CD4-positive, alpha-beta T cell treated with Interleukin-4 for 4 hours (primary cell): ENCODE results near the gene TUBGCP2.

Source experiments
- DNase-seq: peaks from one replicate; pipeline ENCODE4 v3.0.0-alpha.2; 2020

The TUBGCP2 gene

DNA sequence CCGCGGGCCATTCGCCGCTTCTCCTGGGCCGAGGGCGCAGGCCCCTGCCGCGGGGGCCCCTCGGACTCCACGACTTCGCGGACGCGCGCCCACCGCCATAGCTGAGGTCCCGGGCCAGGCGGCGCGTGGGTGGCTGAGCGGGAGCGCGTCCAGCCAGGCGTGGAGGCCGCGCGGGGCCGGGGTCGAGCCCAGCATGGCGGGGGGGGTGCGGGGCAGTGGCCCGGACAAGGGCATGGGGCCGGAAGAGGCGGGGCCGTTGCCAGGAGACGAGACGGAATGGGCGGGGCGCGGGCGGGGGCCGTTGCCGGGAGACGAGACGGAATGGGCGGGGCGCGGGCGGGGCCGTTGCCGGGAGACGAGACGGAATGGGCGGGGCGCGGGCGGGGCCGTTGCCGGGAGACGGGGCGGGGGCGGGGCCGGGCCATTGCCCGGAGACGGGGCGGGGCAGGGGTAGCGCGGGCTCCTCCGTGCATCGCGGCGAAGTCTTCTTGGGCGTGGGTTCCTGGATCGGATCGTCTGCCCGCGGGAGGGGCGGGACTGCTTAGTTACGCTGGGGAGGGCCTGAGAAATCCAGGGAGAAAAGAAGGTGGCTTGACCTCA lies 46.8 kb downstream of the TUBGCP2 start:
- peak; percentile 85 for DNase-seq

DNA sequence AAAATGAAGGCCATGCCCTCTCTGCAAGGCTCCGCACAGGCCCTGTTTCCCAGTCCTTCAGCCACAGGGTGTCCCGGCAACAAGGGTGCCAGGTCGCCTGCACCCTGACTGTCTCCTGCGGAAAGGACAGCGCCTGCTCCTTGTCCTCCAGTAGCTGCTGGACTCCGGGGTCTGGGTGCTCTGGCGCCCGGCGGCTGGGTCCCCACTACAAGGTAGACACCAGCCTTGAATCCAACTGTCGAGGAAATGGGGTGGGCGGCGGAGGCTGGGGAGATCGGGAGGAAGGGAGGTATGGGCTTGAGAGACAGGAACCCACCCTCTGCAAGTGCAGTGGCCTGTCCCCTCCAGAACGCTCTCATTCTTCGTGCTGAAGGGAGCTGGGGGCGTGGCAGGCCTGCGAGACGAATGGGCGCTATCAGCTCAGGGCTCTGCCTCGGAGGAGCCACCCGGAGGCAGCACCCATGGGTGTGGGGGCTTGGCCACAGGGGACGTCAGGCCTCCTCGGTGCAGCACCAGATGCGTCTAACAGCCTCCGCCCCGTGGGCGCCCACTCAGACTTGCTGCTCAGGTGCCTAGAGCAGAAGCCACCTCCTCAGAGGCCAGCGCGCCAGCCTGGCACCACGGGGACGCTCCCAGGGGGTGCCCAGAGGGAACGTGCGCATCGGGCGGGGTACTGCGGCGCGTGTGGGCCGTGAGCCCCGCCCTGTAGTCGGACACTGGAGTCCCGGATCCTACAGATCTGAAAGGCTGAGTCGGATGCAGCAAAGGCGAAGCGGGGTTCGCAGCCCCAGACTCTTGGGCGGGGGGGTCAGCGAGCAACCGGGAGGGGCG lies 47.6 kb downstream of the TUBGCP2 start:
- DNase-seq, result peak; percentile 75

DNA sequence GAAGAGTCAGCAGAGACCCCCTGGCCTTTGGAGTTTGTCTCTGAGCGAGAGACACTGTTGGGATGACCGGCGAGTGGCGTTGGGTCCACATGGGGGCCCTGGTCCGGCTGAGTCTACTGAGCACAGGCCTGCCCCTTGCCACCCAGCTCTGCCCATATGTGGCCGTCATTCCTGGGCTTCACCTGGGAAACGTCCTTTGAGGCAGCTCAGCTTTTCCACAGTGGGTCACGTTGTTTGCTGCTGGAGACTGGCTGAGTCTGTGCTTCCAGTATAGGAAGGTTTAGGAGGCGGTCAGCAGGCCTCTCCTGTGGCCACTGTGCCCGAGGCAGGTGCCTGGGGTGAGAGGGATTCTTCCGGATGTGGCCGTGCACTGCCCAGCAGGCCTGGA lies 49.1 kb downstream of the TUBGCP2 start:
- no peak for DNase-seq

DNA sequence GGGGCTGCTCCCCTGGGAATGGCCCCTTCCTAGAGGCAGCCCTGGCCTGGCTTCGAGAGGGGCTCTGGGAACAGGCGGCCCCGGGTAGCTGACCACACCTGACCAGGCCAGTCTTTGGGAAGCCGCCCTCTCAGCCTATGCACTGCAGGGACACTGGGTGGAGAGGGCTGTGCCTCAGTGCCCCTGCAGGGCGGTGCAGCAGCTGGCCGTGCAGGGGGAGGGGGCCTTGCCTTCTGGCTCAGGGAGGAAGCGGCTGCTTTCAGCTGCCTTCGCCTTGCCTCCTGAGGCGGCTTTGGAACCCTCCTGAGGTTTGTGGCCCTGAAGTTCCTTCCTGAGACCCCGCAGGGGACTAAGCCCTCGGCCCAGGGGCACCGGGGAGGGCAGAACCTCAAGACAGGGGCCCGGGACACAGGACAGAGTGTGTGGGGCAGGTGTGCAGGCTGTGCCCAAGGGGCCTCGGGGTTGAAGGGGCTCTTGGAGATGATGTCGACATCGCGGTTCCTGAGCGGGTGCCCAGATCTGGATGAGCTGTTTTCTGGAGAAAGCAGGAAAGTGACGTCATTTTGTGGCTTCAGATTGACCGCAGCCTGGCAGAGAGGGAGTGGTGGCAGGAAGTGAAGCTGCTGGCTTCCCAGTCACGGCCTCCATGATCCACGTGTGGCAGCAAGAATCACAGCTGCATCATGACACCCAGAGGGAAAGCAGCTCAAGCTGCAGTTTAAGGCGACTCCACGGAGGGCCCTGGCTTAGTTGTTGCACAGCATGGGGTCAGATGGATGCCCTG lies 49.7 kb downstream of the TUBGCP2 start:
- DNase-seq, result peak; percentile 98

DNA sequence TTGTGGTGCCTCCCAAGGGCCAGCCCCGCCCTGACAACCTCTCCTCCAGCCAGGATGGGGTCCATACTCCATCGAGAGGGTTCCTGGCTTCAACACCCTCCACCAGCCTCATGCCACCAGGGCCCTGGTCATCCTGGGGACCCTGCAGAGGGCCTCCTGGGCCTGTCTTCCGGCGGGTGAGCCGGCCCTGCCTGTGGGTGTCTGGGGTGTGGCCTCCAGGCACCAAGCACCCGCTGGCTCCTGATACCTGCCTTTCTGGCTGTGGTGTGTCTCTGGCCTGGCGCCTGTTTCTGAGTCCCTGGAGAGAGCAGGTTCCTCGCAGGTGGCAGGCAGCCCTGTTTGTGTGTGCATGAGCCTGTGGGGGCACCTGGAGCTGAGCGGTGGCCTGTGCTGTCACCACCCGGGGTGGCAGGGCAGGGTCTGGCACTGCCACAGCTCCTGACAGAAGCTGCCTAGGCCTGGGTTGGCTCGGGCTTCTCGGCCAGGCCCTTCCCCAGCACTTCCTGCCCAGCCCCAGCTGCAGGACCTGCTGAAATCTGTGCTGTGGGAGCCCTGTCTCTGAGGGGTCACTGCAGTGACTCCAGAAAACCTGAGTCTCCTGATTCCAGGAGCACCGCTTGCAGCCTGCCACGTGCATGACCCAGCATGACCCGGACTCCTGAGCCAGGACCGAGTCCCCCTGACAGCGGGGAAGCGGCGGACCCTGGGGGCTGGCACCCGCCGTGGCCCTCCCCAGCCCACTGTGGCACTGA lies 50.4 kb downstream of the TUBGCP2 start:
- DNase-seq, result peak; percentile 48

DNA sequence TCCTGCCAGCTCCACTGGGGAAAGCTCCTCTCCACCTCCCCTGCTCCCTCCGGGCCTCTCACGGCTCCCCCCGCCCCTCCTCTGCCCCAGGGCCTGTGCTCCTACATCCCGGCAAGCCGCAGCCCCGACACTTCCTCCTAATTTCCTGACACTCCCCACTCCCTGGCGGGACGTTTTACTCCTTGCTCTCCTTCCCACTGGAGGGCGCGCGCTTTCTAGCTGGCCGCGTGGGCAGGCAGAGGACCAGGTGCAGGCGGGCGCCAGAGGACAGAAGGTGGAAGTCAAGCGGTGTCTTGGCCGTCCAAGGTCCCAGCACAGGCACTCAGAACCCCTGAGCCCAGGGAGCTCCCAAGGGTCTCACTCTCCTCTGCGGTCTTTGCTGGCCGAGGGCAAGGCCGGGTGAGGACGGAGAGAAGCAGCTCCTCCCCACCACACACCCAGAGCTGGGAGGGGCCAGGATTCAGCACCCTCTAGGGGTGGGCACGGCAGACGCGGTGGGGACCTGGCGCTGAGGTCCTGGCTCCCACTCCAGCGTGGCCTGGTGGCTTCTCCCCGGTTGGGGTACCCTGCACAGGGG lies 51.1 kb downstream of the TUBGCP2 start:
- DNase-seq, result no peak

DNA sequence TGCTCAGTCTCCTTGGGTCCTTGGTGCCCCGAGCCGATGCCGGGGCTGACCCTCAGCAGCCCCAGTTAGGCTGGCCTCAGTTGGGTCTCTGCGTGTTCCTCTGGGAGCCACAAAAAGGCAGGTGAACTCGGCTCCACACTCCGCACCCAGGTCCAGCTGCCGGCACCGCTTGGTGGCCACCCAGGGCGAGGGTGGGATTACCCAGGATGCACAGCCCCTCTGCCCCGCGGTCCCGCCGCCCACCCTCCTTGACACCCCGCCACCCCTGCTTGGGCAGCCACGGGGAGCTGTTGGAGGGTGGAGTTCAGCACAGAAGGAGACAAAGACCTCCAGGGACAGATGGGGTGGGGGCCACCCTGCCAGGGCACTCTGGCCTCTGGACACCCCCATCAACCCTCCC lies 53.3 kb downstream of the TUBGCP2 start:
- DNase-seq, result no peak

DNA sequence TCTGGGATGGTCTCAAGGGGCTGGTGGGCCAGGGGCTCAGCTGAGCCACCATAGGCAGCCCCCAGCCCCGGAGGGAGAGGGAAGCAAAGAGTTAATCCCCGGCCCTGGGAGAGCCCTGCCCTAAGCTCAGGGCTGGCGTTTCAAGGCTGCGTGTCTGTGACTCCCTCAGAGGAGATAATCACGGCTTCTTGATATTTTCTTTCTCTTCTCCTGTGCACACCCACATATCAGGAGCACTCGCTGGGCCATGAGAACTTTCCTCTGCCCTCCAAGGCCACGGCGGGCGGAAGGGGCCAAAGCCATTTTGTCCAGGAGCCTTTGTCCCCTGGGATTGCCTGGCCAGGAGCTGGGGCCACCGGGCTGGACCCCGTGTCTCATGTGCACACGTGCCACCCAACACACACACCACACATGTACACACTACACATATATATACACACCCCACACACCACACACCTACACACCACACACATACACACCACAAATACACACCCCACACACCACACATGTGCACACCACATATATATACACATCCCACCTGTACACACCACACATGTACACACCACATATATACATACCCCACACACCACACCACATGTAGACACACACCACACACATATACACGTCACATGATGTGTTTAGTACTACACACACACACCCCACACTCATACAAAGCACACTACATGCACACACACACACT lies 54.1 kb downstream of the TUBGCP2 start:
- DNase-seq, result no peak

DNA sequence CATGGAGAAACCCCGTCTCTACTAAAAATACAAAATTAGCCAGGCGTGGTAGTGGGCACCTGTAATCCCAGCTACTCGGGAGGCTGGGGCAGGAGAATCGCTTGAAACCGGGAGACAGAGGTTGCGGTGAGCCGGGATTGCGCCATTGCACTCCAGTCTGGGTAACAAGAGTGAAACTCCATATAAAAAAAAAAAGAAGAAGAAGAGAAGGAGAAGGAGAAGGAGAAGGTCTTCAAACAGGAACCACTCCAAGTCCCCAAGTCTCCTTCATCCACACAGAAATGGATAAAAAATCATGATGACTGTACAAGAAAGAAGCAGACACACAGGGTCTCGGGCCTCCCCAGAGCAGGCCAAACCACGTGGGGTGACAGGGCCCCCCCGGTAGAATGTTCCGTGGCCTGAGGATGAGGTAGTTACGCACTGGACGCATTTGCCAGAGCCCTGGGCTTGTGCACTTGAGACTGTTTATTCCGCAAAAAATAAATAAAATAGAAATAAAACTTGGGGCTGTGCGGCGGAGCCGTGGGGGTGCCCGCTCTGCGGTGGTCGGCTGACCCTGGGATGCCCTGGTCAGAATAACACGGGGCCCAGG lies 55.2 kb downstream of the TUBGCP2 start:
- DNase-seq, result no peak

DNA sequence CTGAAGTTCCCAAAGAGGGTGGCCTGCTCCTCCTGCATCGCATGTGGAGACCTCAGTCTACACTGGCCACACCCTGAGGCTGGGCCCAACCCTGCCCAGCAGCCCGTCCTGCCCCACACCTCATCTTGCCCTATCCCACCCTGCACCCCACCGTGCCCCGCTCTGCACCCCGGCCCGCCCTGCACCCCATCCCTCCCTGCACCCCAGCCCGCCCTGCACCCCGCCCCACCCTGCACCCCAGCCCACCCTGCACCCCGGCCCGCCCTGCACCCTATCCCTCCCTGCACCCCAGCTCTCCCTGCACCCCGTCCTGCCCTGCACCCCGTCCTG lies 56.5 kb downstream of the TUBGCP2 start:
- DNase-seq, result no peak

DNA sequence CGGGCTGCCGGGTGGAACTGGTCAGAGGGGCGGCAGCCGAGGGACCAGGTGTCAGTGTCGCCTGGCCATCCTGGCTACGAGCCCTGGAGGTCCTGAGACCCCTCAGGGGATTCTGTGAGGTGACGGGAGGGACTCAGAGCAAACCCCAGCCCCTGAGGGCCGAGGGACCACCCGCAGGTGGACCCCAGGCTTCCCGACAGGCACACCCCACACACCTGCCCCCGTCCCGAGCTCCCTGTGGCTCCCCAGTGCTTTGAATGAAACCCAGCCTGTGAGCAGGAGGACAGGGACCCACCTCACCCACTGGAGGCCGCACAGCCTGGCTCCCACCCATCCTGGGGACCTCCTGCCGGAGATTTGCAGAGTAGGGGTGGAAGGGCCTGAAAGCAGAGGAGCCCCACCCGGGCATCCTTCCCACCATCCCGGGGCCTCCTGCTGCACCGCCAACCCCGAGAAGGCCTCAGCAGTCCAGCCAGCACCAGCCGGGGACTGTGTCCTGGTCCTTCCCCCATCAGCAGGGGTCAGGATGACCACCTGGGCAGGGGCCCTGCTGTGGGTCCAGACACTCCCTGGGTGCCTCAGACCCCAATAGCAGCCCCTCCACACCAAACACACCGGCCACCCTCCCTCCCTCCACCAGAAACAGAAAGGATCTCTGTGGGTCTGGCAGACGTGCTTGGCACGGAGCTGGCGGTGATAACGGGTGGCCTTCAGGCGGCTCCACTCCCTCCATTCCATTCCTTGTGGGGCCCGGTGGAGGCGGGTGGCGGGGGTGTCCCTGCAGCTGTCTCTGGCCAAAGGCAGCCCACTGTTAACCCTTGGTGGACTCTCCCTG lies 57.1 kb downstream of the TUBGCP2 start:
- DNase-seq, result no peak

DNA sequence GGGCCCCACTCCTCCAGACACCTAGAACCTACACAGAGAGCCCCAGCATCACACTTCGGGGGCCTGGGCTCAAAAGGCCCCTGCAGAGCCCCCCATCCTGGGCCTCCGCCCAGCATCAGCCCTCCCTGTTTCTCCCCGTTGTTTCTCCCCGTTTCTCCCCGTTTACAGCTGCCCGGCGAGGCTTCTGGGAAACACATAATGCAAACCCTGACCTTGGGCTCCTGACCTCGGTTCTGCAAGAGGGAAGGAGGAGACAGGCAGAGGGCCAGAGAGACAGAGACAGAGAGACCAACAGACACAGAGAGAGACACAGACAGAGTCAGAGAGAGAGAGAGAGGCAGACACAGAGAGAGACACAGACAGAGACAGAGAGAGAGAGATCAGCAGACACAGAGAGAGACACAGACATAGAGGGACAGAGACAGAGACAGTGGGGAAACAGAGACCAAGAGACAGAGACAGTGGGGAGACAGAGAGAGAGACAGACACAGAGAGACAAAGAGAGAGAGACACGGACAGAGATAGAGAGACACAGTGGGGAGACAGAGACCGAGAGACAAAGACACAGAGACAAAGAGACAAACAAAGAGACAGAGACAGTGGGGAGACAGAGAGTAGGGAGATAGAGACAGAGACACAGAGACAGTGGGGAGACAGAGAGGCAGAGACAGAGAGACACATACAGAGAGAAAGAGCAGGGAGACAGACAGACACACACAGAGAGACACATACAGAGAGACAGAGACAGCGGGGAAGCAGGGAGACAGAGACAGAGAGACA lies 58.5 kb downstream of the TUBGCP2 start:
- no peak for DNase-seq

DNA sequence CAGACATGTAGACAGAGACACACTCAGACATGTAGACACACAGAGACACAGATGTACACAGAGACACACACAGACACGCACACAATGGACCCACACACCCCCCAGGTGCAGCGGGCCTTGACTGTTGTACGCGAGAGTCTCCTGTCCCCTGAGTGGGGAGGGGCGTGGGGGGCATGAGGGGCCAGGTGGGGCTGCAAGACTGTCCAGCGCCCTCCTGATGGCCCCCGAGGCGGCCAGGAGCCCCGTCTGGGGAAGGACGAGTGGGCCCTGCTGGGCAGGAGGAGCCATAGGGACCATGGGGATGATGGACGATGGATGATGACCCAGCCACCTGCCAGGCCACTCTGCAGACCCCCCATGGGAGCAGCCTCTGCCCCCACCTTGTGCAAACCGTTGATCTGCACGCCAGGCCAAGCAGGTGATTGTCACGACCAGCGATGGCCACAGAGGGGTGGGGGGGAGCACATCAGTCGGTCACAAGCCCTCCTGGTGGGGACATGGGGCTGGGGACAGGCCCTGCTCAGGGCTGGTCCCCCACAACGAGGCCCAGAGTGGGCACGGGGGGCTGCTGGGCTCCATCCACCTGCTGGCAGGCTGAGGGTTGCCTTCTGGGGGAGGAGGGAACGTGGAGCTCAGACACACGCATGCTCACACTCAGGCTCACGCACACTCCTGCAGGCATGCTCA lies 59.4 kb downstream of the TUBGCP2 start:
- DNase-seq, result no peak

DNA sequence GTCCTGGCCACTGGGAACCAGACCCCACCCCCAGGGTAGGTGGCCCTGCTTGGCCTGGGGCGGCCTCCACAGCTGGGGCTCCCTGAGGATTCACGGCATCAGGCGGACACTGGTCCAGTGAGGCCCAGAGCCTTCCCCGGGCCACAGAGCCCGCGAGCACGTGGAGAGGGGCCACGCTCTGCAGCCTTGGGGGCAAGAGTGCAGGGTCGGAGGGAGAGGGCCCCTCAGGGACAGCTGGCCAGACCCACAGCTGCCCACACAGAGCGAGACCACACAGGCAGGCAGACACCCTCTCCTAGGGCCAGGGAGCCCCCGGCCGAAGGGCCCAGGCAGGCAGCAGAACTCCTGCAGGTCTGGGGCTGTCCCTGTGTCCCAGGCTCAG lies 60.3 kb downstream of the TUBGCP2 start:
- DNase-seq, result no peak

DNA sequence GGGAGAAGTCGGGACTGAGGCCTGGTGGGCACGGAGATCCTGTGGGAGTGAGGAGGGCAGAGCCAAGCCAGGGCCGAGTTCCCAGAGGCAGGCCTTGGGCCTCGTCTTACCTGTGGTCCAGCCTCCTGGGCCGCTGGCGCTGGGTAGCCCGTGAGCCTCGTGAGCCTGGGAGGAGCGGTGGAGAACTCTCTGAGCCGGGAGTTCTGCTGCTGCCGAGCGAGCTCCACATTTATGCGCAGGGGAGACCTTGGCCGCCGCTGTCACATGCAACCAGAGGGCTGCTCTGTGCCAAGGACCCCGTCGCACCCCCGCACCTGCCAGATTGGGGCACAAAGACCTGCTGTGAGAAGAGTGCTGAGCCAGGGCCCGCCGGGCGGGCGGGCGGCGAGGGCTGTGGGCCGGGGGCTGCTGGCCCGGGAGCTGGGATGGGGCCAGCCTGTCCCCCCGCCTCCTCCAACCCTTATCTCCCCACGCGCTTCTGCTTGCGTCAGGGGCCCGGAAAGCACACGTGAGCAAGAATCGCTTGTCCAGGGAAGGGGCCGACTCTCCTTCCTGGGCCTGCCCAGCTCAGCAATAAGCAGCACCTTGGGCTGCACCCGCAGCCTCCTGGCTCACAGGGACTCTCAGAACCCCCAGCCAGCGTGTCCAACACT lies 60.9 kb downstream of the TUBGCP2 start:
- DNase-seq, result no peak

DNA sequence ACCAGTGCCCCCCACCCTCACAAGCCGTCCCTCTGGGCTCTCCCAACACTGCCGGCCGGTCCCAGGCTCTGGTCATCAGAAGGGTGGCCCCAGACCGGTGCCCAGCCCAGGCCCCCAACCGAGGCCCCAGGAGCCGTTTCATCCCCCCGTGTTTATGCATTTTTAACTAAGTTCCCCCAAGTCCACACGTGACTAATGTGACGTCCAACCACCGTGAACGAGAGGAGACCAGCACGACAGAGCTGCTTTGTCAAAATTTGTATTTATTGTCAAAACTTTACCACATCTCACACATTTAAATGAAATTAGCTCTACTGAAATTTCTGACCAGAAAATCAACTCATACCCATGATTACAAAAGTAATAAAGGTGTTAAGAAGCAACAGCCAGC lies 62.4 kb downstream of the TUBGCP2 start:
- no peak for DNase-seq

DNA sequence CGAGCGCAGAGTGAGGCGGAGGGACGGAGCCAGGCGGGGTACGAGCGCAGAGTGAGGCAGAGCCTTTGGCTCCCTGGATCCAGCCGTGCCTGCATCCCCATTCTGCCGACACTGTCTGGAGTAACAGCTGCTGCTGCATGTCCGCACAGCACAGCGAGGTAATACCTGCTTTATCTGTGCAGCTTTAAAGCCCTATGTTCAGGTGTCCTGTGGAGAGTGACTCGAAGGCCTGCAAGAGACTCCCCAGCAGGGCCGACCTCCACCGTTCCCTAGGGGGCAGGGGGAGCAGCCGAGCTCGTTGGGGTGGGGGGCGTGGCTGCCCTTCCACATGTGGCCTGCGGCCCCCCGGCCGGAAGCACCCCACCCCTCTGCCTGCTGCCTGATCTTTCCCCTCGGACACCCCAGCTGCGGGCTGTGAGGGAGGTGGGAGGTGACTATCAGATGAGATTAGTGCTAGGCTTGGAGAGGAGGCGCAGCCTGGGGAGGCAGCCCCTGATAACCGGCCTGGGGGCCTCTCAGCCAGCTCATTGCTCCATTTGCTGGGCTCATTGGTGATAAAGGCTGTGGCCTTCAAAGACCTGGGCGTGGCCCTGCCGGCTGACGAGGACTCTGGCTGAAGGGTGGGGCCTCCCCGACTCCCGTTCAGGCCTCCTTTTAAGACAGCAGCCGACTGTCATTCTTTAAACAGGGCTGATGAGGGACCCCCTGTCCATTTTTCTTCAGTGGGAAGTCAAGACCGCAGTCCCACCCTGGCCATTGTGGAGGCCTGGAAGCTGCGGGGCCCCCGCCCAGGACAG lies 63.0 kb downstream of the TUBGCP2 start:
- DNase-seq, result no peak

DNA sequence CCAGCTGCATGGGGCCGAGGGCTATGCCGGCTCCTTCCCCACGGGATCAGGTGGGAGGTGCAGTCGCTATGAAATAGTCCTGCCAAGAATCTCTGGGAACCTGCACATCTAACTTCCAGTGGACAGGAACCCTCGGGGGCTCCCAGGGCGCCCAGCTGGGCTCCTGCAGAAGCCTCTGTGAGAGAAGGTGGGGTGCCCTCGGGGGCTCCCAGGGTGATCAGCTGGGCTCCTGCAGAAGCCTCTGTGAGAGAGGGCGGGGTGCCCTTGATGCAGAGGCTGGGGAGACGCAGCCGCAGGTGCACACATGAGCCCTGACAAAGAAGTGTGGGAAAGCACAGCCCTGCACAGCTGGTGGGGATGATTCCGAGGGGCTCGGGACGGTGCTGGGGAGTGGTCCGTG lies 65.1 kb downstream of the TUBGCP2 start:
- DNase-seq, result no peak
